Osteocyte (in vitro differentiated cells): ENCODE measurements around the gene AP4M1. TPM values are rescaled to one million over a fixed set of nuclear protein-coding genes. Genes with fewer than 3 reads are reported as not detected.

ENCODE experiments used
- DNase-seq: peaks from one replicate; pipeline ENCODE4 v3.0.0; 2021; ENCODE audit warnings: mixed read lengths; ENCODE audit not compliant: unreplicated experiment; ENCODE audit errors: extremely low spot score
- H3K27ac Mint-ChIP-seq: one replicate; pipeline ENCODE4 v1.8.0; 2021; ENCODE audit warnings: mild to moderate bottlenecking, mixed read lengths; ENCODE audit not compliant: unreplicated experiment
- H3K27me3 Mint-ChIP-seq: one replicate; pipeline ENCODE4 v1.8.0; 2021; ENCODE audit warnings: mixed read lengths; ENCODE audit not compliant: unreplicated experiment
- H3K36me3 Mint-ChIP-seq: one replicate; pipeline ENCODE4 v1.8.0; 2021; ENCODE audit warnings: mixed read lengths; ENCODE audit not compliant: unreplicated experiment
- H3K4me1 Mint-ChIP-seq: one replicate; pipeline ENCODE4 v1.8.0; 2021; ENCODE audit warnings: mixed read lengths; ENCODE audit not compliant: unreplicated experiment
- H3K4me3 Mint-ChIP-seq: one replicate; pipeline ENCODE4 v1.8.0; 2021; ENCODE audit warnings: mild to moderate bottlenecking, moderate library complexity, mixed read lengths; ENCODE audit not compliant: unreplicated experiment
- H3K9me3 Mint-ChIP-seq: one replicate; pipeline ENCODE4 v1.8.0; 2021; ENCODE audit warnings: mixed read lengths; ENCODE audit not compliant: unreplicated experiment
- CTCF ChIP-seq: fragments of 200-600 bp; sonication (generic); IDR thresholded peaks from 2 replicates; pipeline ENCODE4 v1.5.0; 2021; ENCODE audit warnings: antibody characterized with exemption, mild to moderate bottlenecking, moderate library complexity
- total RNA-seq: library from RNA; stranded (reverse); gene quantifications from 2 replicates; pipeline ENCODE4 v1.2.1, GENCODE V29; 2021

Gene AP4M1
- total RNA-seq, 1 donor from 2014 or later = 27.4 TPM

GRCh38 chr7:100130608-100131453, 29.4 kb downstream of the AP4M1 start:
- H3K27me3 Mint-ChIP-seq = peaks cover 2% of the 10 kb centered on the region
- no peak overlapping the region for H3K4me3 Mint-ChIP-seq
- H3K36me3 Mint-ChIP-seq = no peaks in the 10 kb centered on the region
- H3K27ac Mint-ChIP-seq = no peak overlapping the region
- DNase-seq = peak; percentile 93
- H3K9me3 Mint-ChIP-seq = no peaks in the 10 kb centered on the region
- H3K4me1 Mint-ChIP-seq = peaks cover 24% of the 10 kb centered on the region
- peak; percentile 94 for TF ChIP-seq CTCF

GRCh38 chr7:100132126-100132525, 30.7 kb downstream of the AP4M1 start:
- H3K4me3 Mint-ChIP-seq = no peak overlapping the region
- H3K27me3 Mint-ChIP-seq = peaks cover 6% of the 10 kb centered on the region
- TF ChIP-seq CTCF = no peak
- no peaks in the 10 kb centered on the region for H3K9me3 Mint-ChIP-seq
- DNase-seq = no peak
- no peaks in the 10 kb centered on the region for H3K36me3 Mint-ChIP-seq
- H3K27ac Mint-ChIP-seq = no peak overlapping the region
- peaks cover 16% of the 10 kb centered on the region for H3K4me1 Mint-ChIP-seq

GRCh38 chr7:100132697-100133151, 31.3 kb downstream of the AP4M1 start:
- Mint-ChIP-seq H3K27me3 (peaks cover 6% of the 10 kb centered on the region), H3K9me3 (no peaks in the 10 kb centered on the region), H3K27ac (no peak overlapping the region), H3K4me1 (peaks cover 16% of the 10 kb centered on the region), H3K36me3 (no peaks in the 10 kb centered on the region), H3K4me3 (no peak overlapping the region)
- DNase-seq = no peak
- TF ChIP-seq CTCF = peak; percentile 91

GRCh38 chr7:100137851-100138760, 36.7 kb downstream of the AP4M1 start:
- DNase-seq = no peak
- H3K4me1 Mint-ChIP-seq = no peaks in the 10 kb centered on the region
- peaks cover 20% of the 10 kb centered on the region for H3K27me3 Mint-ChIP-seq
- H3K27ac Mint-ChIP-seq = no peak overlapping the region
- no peak overlapping the region for H3K4me3 Mint-ChIP-seq
- TF ChIP-seq CTCF = no peak
- H3K36me3 Mint-ChIP-seq = no peaks in the 10 kb centered on the region
- H3K9me3 Mint-ChIP-seq = no peaks in the 10 kb centered on the region

- Mint-ChIP-seq H3K9me3 (no peaks in the 10 kb centered on the region), H3K27me3 (peaks cover 14% of the 10 kb centered on the region), H3K4me1 (no peaks in the 10 kb centered on the region), H3K36me3 (no peaks in the 10 kb centered on the region), H3K27ac (no peak overlapping the region), H3K4me3 (no peak overlapping the region)
- DNase-seq = no peak
- no peak for TF ChIP-seq CTCF
Measured at GRCh38 chr7:100141555-100141949, 40.1 kb downstream of the AP4M1 start.
